Endothelial cell of umbilical vein (primary cell): Measurements from ENCODE around the gene TM9SF3. TPM values are rescaled to one million over a fixed set of nuclear protein-coding genes. Genes with fewer than 3 reads are reported as not detected.
A peak's percentile ranks its signal among the peaks of the same experiment; 100 is the strongest.

Source experiments
- BruUV-seq: library from RNA; stranded (reverse); fragments of 400-500 nt; replicated peaks from 2 replicates; lab custom pipeline; 2021; lab: Mats Ljungman, UMichigan
- CTCF ChIA-PET: fragments of 300-600, 350-600 bp; sonication (Branson Sonifier 250); formaldehyde crosslinking; loops from one replicate; lab custom pipeline; 2021; ENCODE audit warnings: antibody characterized with exemption, inconsistent platforms; lab: Charles Lee
- POLR2A ChIA-PET: fragments of 300-600, 350-600 bp; sonication (Branson Sonifier 250); formaldehyde crosslinking; loops from one replicate; lab custom pipeline; 2021; ENCODE audit warnings: antibody characterized with exemption, inconsistent platforms; lab: Charles Lee
- DNase-seq: peaks from one replicate; pipeline ENCODE4 v3.0.0-alpha.2; 2011; ENCODE audit warnings: low read depth, low spot score
- FAIRE-seq: peaks from 2 replicates; lab custom pipeline; 2011; peaks lifted over from hg19 to GRCh38; lab: Jason Lieb, UNC
- H2AFZ ChIP-seq: 2 replicates; pipeline ENCODE4 v1.6.0; 2012; ENCODE audit warnings: low read depth, low read length, control low read depth, inconsistent platforms
- H3K27ac ChIP-seq: 2 replicates; pipeline ENCODE4 v1.5.1; 2011; ENCODE audit warnings: low read depth, mild to moderate bottlenecking, control low read depth, low read length, moderate library complexity; ENCODE audit not compliant: insufficient read depth
- H3K27me3 ChIP-seq, 2 experiments: 2 replicates each; pipeline versions ENCODE4 v1.6.0 to v1.6.1; 2011; ENCODE audit warnings: low read length in 2 of 2, mixed read lengths in 1 of 2; ENCODE audit not compliant: control insufficient read depth in 2 of 2, insufficient read depth in 2 of 2
- H3K36me3 ChIP-seq, 2 experiments: 2 replicates in 1 of 2; 3 replicates in 1 of 2; pipeline ENCODE4 v1.5.1; 2011; ENCODE audit warnings: low read length in 2 of 2, mild to moderate bottlenecking in 1 of 2, moderate library complexity in 1 of 2; ENCODE audit not compliant: control insufficient read depth in 2 of 2, insufficient read depth in 2 of 2; ENCODE audit errors: extremely low read depth in 1 of 2
- H3K4me1 ChIP-seq: 3 replicates; pipeline ENCODE4 v1.5.1; 2011; ENCODE audit warnings: mild to moderate bottlenecking, low read length; ENCODE audit not compliant: control insufficient read depth, insufficient read depth; ENCODE audit errors: extremely low read depth
- H3K4me2 ChIP-seq: 2 replicates; pipeline ENCODE4 v1.6.1; 2011; ENCODE audit warnings: low read length, control low read depth, mixed read lengths; ENCODE audit not compliant: insufficient read depth
- H3K4me3 ChIP-seq, 3 experiments: fragments of 200-600 bp in 1 of 3; sonication (generic), shearing (Covaris generic) in 1 of 3; replicated peaks in 1 of 3; 2 replicates each; pipeline ENCODE4 v1.5.1; 2011 to 2016; ENCODE audit warnings: control low read depth in 3 of 3, low read length in 3 of 3, mild to moderate bottlenecking in 2 of 3, inconsistent platforms in 1 of 3, low read depth in 1 of 3, moderate library complexity in 1 of 3; ENCODE audit not compliant: insufficient read depth in 1 of 3
- H3K79me2 ChIP-seq: 2 replicates; pipeline ENCODE4 v1.6.0; 2012; ENCODE audit warnings: low read length, inconsistent platforms; ENCODE audit not compliant: control insufficient read depth, insufficient read depth
- H3K9ac ChIP-seq: replicated peaks from 2 replicates; pipeline ENCODE3; 2011; ENCODE audit warnings: low read length, control low read depth; ENCODE audit not compliant: insufficient read depth; ENCODE audit errors: extremely low read depth
- H3K9me1 ChIP-seq: replicated peaks from 3 replicates; pipeline ENCODE4 v1.6.0; 2011; ENCODE audit warnings: mild to moderate bottlenecking, low read length; ENCODE audit not compliant: control insufficient read depth, insufficient read depth; ENCODE audit errors: extremely low read depth
- H3K9me3 ChIP-seq: replicated peaks from 2 replicates; pipeline ENCODE4 v1.5.1; 2012; ENCODE audit warnings: low read length, inconsistent platforms; ENCODE audit not compliant: control insufficient read depth, insufficient read depth
- H4K20me1 ChIP-seq: replicated peaks from 2 replicates; pipeline ENCODE3; 2011; ENCODE audit warnings: mild to moderate bottlenecking, low read length; ENCODE audit not compliant: control insufficient read depth, insufficient read depth; ENCODE audit errors: extremely low read depth
- CTCF ChIP-seq, 2 donors: IDR thresholded peaks; 1 replicate in 1 of 2; 2 replicates in 1 of 2; pipeline ENCODE4 v1.5.1; 2011; ENCODE audit warnings: low read length in 2 of 2, mild to moderate bottlenecking in 2 of 2, moderate library complexity in 2 of 2, control low read depth in 1 of 2, inconsistent platforms in 1 of 2, low read depth in 1 of 2; ENCODE audit not compliant: insufficient read depth in 1 of 2; ENCODE audit errors: extremely low read depth in 1 of 2
- EZH2 ChIP-seq: IDR thresholded peaks from 2 replicates; pipeline ENCODE4 v1.6.1; 2012; ENCODE audit warnings: borderline replicate concordance, low read depth, mild to moderate bottlenecking, moderate library complexity, low read length, inconsistent platforms; ENCODE audit not compliant: severe bottlenecking
- FOS ChIP-seq: IDR thresholded peaks from 2 replicates; pipeline ENCODE4 v1.6.1; 2011; ENCODE audit warnings: mild to moderate bottlenecking, low read length, moderate library complexity, borderline replicate concordance; ENCODE audit not compliant: insufficient read depth
- GATA2 ChIP-seq: IDR thresholded peaks from 2 replicates; pipeline ENCODE4 v1.7.0; 2011; ENCODE audit warnings: low read depth, mild to moderate bottlenecking, moderate library complexity, mixed read lengths, low read length; ENCODE audit not compliant: insufficient read length, insufficient read depth
- JUN ChIP-seq: IDR thresholded peaks from 2 replicates; pipeline ENCODE4 v1.6.1; 2011; ENCODE audit warnings: borderline replicate concordance, low read depth; ENCODE audit not compliant: insufficient read length, insufficient read depth
- MAX ChIP-seq: IDR thresholded peaks from 2 replicates; pipeline ENCODE4 v1.6.1; 2011; ENCODE audit not compliant: insufficient read depth, insufficient read length
- MYC ChIP-seq: IDR thresholded peaks from one replicate; pipeline ENCODE4 v1.6.1; 2011; ENCODE audit warnings: mild to moderate bottlenecking, low read depth, low read length
- POLR2A ChIP-seq: IDR thresholded peaks from 2 replicates; pipeline ENCODE4 v1.6.1; 2012; ENCODE audit warnings: low read depth, mild to moderate bottlenecking, control low read depth, low read length
- POLR2AphosphoS5 ChIP-seq: IDR thresholded peaks from 2 replicates; pipeline ENCODE4 v1.6.1; 2012; ENCODE audit warnings: low read depth, mild to moderate bottlenecking, control low read depth, low read length, moderate library complexity; ENCODE audit not compliant: insufficient read depth
- dilution Hi-C: fragments of 300-500 bp; cut with MboI; formaldehyde crosslinking; loops from one replicate; pipeline ENCODE4 v1.15.0; 2019; ENCODE audit warnings: low sequenced_read_pairs; ENCODE audit not compliant: extremely low pct_ligation_motif_present
- intact Hi-C: fragments of 100-400 bp; cut with micrococcal nuclease; formaldehyde crosslinking; loops from one replicate; pipeline ENCODE4 v1.10.0; 2022
- polyA plus RNA-seq, 4 experiments: library from polyadenylated mRNA; depleted of rRNA in 3 of 4; stranded (reverse) in 3 of 4; unstranded in 1 of 4; fragments of >200 nt; gene quantifications; 2 replicates each; pipeline versions ENCODE4 v1.2.1 to v1.2.3, GENCODE V29; 2011 to 2012; ENCODE audit warnings: missing spikeins in 1 of 4
- total RNA-seq: library from RNA; stranded (reverse); gene quantifications from 2 replicates; pipeline ENCODE4 v1.2.3, GENCODE V29; 2021

Gene TM9SF3
- total and polyA plus RNA-seq, 2 donors (not counting 3 experiments of a cell fraction or from before 2014, with no cell fraction given), result 133 to 144 TPM

- FAIRE-seq (no peak), DNase-seq (no peak)
- no peaks in the 10 kb centered on the region for H4K20me1 ChIP-seq
- H3K4me2 ChIP-seq, result peak overlapping the region; percentile 74
- H3K4me1 ChIP-seq, result peaks cover 20% of the 10 kb centered on the region
- no peaks in the 10 kb centered on the region for H3K36me3 ChIP-seq
- no peak overlapping the region for H3K9ac ChIP-seq
- no peak overlapping the region for H3K27ac ChIP-seq
- dilution Hi-C loops, result no loop called here
- peaks cover 16 to 23% of the 10 kb centered on the region in 2 experiments for H3K27me3 ChIP-seq
- BruUV-seq, result no TSS peak
- ChIA-PET CTCF (interaction anchor here (0.8 to 2.1 kb wide), 29 partner anchors 10 to 512 kb away, joined by 3 to 10 read pairs (median 4); partner anchors contain the start of gene TM9SF3), POLR2A (no interaction called here)
- H3K9me1 ChIP-seq, result no peaks in the 10 kb centered on the region
- H3K9me3 ChIP-seq, result no peaks in the 10 kb centered on the region
- no peaks in the 10 kb centered on the region for H3K79me2 ChIP-seq
- TF ChIP-seq CTCF (IDR thresholded peaks at IDR 0.05; ENCODE audit: extremely low read depth in 1 of 2, insufficient read depth in 1 of 2, low read depth in 1 of 2, low read length in 2 of 2) (no peak), EZH2 (peak; percentile 38), MYC (no peak), POLR2AphosphoS5 (no peak), POLR2A (no peak), FOS (no peak), MAX (no peak), GATA2 (no peak), JUN (no peak)
- peak overlapping the region; percentile 50 for H2AFZ ChIP-seq
- intact Hi-C loops, result loop anchor here (2.0 to 10.0 kb wide), 3 partner anchors 74 to 1369 kb away; partner anchors contain the start of genes LCOR and TM9SF3
- H3K4me3 ChIP-seq, result peak overlapping the region; percentile 21 to 47 (median 38)
These were observed 73.5 kb downstream of the TM9SF3 start for GRCh38 chr10:96513305-96513697.
